NCI-H2196 treated with DMSO at 0.1 percent for 48 hours (cell line): Measurements from ENCODE around the gene GLRX3.

Experiments used
- DNase-seq: peaks from one replicate; lab custom pipeline; 2025; ENCODE audit not compliant: unreplicated experiment; lab: John Stamatoyannopoulos, UW

The GLRX3 gene

GRCh38 chr10:130203626-130204025, 67.4 kb downstream of the GLRX3 start:
- no peak for DNase-seq

GRCh38 chr10:130206216-130206737, 70.1 kb downstream of the GLRX3 start:
- DNase-seq = no peak

- DNase-seq = no peak
Observed at GRCh38 chr10:130207205-130207604, 71.0 kb downstream of the GLRX3 start.

GRCh38 chr10:130208807-130209206, 72.6 kb downstream of the GLRX3 start:
- DNase-seq = no peak

- DNase-seq = no peak
Observed at GRCh38 chr10:130212746-130213145, 76.6 kb downstream of the GLRX3 start.

GRCh38 chr10:130213286-130214080, 77.3 kb downstream of the GLRX3 start:
- no peak for DNase-seq

- DNase-seq = no peak
Observed at GRCh38 chr10:130214431-130214830, 78.2 kb downstream of the GLRX3 start.

GRCh38 chr10:130215151-130215930, 79.2 kb downstream of the GLRX3 start:
- DNase-seq = peak; percentile 5

- DNase-seq = no peak
Observed at GRCh38 chr10:130215931-130216231, 79.7 kb downstream of the GLRX3 start.

- no peak for DNase-seq
Observed at GRCh38 chr10:130218181-130218641, 82.0 kb downstream of the GLRX3 start.

GRCh38 chr10:130218936-130219335, 82.7 kb downstream of the GLRX3 start:
- no peak for DNase-seq

GRCh38 chr10:130220251-130221185, 84.3 kb downstream of the GLRX3 start:
- no peak for DNase-seq

GRCh38 chr10:130221456-130222375, 85.5 kb downstream of the GLRX3 start:
- peak; percentile 34 for DNase-seq

GRCh38 chr10:130222381-130222780, 86.2 kb downstream of the GLRX3 start:
- no peak for DNase-seq

- no peak for DNase-seq
Observed at GRCh38 chr10:130224228-130224627, 88.0 kb downstream of the GLRX3 start.

GRCh38 chr10:130226012-130226411, 89.8 kb downstream of the GLRX3 start:
- no peak for DNase-seq

- DNase-seq = no peak
Observed at GRCh38 chr10:130227883-130228282, 91.7 kb downstream of the GLRX3 start.
